Activated CD4-positive, CD25-positive, alpha-beta regulatory T cell treated with anti-CD3 and anti-CD28 coated beads, Interleukin-2, amount 50 U/mL, for 24 hours (primary cell): ENCODE data around the gene GPRC5C.
"Not testable (repeated sequence)": the region's sequence is repeated elsewhere in the genome, so short reads cannot be mapped to it uniquely, and the experiment has no call there.

Experiments
- ATAC-seq, 2 donors: fragments of 150-1000 bp; cut with Tn5 transposase; one replicate each; pipeline ENCODE4 v1.10.0; 2021; ENCODE audit warnings: mild to moderate bottlenecking in 1 of 2, moderate library complexity in 1 of 2

GPRC5C gene

GRCh38 chr17:74431568-74432423, at the start of gene GPRC5C:
Gene GPRC5C, plus strand, starts transcription at chr17:74432088. Its CDS starts 7,689 bp downstream, at chr17:74439777.
- peak; percentile 22 for ATAC-seq

- ATAC-seq = no peak
These were observed 48.7 kb upstream of the GPRC5C start for GRCh38 chr17:74383141-74383540.

GRCh38 chr17:74385201-74385600, 46.7 kb upstream of the GPRC5C start:
- ATAC-seq = no peak

- ATAC-seq = no peak
These were observed 45.5 kb upstream of the GPRC5C start for GRCh38 chr17:74386386-74386785.

GRCh38 chr17:74387365-74388218, 44.3 kb upstream of the GPRC5C start:
- no peak for ATAC-seq

GRCh38 chr17:74389084-74389753, 42.7 kb upstream of the GPRC5C start:
- ATAC-seq = no peak

GRCh38 chr17:74389937-74390679, 41.8 kb upstream of the GPRC5C start:
- ATAC-seq = no peak

GRCh38 chr17:74390680-74391653, 40.9 kb upstream of the GPRC5C start:
- no peak for ATAC-seq

GRCh38 chr17:74391771-74392170, 40.1 kb upstream of the GPRC5C start:
- no peak for ATAC-seq

GRCh38 chr17:74392848-74393247, 39.0 kb upstream of the GPRC5C start:
- no peak for ATAC-seq

GRCh38 chr17:74393346-74393942, 38.4 kb upstream of the GPRC5C start:
- no peak for ATAC-seq

- ATAC-seq = no peak
These were observed 37.5 kb upstream of the GPRC5C start for GRCh38 chr17:74394275-74394950.

GRCh38 chr17:74394977-74395376, 36.9 kb upstream of the GPRC5C start:
- no peak for ATAC-seq

GRCh38 chr17:74396567-74396966, 35.3 kb upstream of the GPRC5C start:
- ATAC-seq = no peak

GRCh38 chr17:74402048-74402447, 29.8 kb upstream of the GPRC5C start:
- no peak for ATAC-seq

GRCh38 chr17:74403512-74404137, 28.3 kb upstream of the GPRC5C start:
- ATAC-seq = no peak

GRCh38 chr17:74404218-74404617, 27.7 kb upstream of the GPRC5C start:
- no peak for ATAC-seq

- ATAC-seq = no peak
These were observed 27.1 kb upstream of the GPRC5C start for GRCh38 chr17:74404789-74405188.

GRCh38 chr17:74405311-74405710, 26.6 kb upstream of the GPRC5C start:
- ATAC-seq = not testable (repeated sequence)

GRCh38 chr17:74407384-74407783, 24.5 kb upstream of the GPRC5C start:
- ATAC-seq = no peak
